ENCODE measurements around the gene PTCRA.
"Not testable (repeated sequence)": the region's sequence is repeated elsewhere in the genome, so short reads cannot be mapped to it uniquely, and the experiment has no call there.

PTCRA gene

GRCh38 chr6:42899871-42900270, 16.0 kb upstream of the PTCRA start:
- TF ChIP-seq CTCF (IDR thresholded peaks at IDR 0.05; ENCODE audit: low read depth, low read length) = no peak
- DNase-seq (ENCODE audit: extremely low read depth, low read depth) = no peak

- peak; percentile 75 for TF ChIP-seq CTCF (IDR thresholded peaks at IDR 0.05; ENCODE audit: low read depth, low read length)
- DNase-seq (ENCODE audit: extremely low read depth, low read depth) = peak; percentile 58
These were observed 14.3 kb upstream of the PTCRA start for GRCh38 chr6:42901538-42901957.

- DNase-seq (ENCODE audit: extremely low read depth, low read depth) = not testable (repeated sequence)
These were observed 13.2 kb upstream of the PTCRA start for GRCh38 chr6:42902429-42903263.

- DNase-seq (ENCODE audit: extremely low read depth, low read depth) = no peak
- no peak for TF ChIP-seq CTCF (IDR thresholded peaks at IDR 0.05; ENCODE audit: low read depth, low read length)
These were observed 11.4 kb upstream of the PTCRA start for GRCh38 chr6:42904467-42904866.

- no peak for TF ChIP-seq CTCF (IDR thresholded peaks at IDR 0.05; ENCODE audit: low read depth, low read length)
- no peak for DNase-seq (ENCODE audit: extremely low read depth, low read depth)
These were observed 8.5 kb upstream of the PTCRA start for GRCh38 chr6:42907336-42907735.

- no peak for TF ChIP-seq CTCF (IDR thresholded peaks at IDR 0.05; ENCODE audit: low read depth, low read length)
- DNase-seq (ENCODE audit: extremely low read depth, low read depth) = no peak
These were observed 6.0 kb upstream of the PTCRA start for GRCh38 chr6:42909835-42910234.

GRCh38 chr6:42911171-42912021, 4.5 kb upstream of the PTCRA start:
- no peak for TF ChIP-seq CTCF (IDR thresholded peaks at IDR 0.05; ENCODE audit: low read depth, low read length)
- DNase-seq (ENCODE audit: extremely low read depth, low read depth) = no peak

Data from AG09319 (cell line).